NCI-H1105 treated with DMSO at 0.1 percent for 48 hours (cell line): ENCODE data around the gene ROR2.
"Not testable (repeated sequence)": the region's sequence is repeated elsewhere in the genome, so short reads cannot be mapped to it uniquely, and the experiment has no call there.

Experiments used
- DNase-seq: peaks from one replicate; lab custom pipeline; 2025; lab: John Stamatoyannopoulos, UW

Gene ROR2

GRCh38 chr9:91677822-91678436, 272.1 kb downstream of the ROR2 start:
- DNase-seq = no peak

DNA sequence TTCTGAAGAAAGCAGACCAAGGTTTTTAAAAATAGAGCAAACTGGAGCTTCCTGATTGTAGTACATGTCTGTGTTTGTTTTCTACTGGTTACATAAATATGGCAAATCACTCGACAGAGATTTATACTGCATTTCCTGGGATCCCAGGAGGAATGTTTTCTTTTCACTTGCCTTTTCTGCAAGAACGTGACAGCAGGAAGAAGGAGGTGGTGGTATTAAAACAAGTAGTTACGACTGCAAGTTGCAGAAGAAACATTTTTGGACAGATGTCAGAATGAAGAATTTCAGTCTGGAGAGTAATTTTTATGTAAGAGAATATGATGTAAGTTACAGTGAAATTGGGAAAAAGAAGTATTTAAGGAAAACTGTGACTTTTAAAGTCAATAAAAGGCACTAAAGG, 272.7 kb downstream of the ROR2 start:
- DNase-seq = no peak

DNA sequence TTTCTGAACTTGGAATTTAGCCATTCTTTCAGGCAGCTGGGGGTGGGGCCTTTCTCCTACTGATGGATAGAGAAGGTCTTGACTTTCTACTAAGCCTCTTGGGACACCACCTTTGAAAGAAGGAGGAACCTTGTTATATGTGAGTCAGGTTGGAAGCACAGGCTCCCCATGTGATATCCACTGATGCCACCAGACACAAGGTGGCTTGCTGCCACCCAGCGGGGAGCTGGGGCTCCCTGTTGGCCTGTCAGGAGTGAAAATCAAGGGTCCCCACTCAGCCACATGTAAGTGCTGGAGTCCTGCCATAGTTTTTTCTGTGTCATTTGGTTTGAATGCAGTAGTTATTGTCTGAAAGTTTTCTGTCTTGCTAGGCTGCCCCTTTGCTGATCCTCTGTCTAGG, 274.0 kb downstream of the ROR2 start:
- DNase-seq = no peak

DNA sequence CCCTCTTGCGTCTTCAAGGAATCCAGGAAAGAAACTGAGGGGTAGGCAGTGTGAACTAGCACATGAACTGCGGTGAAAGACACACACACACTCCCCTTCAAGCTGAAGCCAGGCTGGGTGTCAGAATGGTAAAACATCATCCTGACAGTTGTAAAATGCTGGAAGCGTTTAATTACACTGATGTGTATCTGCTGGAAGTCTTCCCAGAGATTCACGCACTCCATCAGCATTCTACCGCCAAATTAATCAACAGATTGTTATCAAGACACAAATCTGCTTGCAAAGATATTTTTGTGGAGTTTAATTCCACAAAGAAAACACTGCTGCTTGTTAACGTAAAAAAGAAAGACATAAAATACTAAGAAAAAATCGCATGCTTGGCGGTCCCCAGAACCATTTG, 285.4 kb downstream of the ROR2 start:
- peak; percentile 11 for DNase-seq

- no peak for DNase-seq
Observed at GRCh38 chr9:91663858-91664257, 286.2 kb downstream of the ROR2 start.

DNA sequence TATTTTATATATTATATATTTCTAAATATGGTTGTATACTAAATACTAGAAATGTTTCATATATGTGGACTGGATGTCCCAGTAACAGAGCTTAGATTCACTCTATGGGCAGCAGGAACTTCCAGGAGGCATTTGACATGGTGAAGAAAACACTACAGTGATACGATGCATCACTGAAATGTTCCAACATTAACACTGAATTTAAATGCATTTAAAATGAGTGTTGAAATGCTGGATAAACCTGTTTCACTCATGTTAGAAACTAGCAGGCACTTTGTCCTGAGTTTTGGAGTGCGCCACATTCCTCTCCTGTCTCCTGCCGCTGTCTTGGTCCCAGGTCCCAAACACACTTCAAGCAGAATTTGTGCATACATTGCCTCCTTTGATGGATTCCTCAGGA, 288.6 kb downstream of the ROR2 start:
- DNase-seq = no peak

GRCh38 chr9:91660521-91660920, 289.5 kb downstream of the ROR2 start:
- DNase-seq = no peak

DNA sequence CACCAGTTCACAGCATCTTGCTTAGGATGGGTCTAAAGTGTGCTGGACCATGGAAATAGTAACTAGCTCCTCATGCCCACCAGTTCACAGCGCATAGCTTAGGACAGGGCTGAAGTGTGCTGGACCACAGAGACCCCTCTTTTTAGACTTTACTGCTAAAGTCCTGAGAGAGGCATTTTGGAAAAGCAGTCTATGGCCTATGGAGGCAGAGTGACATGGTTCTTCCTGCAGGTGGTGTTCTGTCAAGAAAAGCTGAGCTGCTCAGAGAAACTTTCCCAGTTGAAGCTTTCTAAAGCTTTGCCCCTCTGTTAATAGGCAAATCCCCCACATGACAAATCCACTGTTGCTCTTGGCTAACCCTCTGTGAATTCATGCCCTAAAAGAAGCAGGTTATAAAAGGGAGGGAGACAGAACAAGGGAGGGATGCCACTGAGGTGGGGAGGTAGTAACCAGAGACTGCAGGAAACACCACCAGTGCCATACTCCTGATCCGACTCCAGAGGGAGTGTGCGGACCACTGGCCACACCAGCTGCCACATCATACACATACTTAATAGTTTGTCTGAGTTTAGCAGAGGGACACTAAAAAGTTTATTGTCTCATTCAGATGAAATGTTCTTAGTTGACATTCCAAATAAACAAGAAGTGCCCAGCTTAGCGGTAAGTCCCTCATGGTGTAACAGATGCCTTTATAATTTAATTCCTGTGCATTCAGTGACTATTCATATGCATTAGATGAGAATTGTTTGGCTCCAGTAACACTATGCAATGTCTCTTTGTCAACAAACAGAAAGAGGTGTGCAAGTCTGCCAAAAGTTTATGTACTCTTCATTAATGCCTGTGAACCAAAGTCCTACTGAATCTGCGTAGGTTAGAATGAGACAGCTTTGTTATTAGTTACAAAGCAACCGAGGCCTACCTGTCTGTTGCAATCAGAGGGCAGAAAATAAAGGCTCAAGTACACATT, 290.2 kb downstream of the ROR2 start:
- DNase-seq = peak; percentile 15

DNA sequence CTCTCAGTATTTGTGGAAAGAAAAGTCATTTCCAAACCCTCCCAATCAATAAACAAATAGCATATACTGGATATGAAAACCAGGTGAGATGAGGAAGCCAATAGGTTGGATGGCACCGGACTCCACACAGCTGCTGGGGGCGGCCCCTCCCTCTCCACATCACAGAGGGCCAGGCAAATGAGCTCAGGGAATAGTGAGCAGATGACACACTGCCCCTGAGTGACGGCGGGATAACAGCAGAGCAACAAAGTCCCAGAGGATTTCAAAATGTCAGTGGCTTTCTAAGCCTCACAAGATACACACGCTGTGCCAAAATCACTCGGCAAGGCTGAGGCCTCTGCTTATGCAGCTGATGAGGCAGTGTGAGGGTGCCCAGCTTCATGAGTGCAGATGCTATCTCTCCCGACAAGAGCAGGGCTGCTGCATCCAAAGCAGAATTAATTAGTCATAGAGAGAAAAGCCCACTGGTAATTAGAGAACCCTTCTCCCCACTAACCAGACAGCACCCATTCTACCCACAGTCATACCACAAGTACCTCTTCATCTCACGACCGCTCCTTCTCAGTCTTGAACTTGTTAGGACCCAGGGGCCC, 291.4 kb downstream of the ROR2 start:
- DNase-seq = no peak

GRCh38 chr9:91657501-91657900, 292.5 kb downstream of the ROR2 start:
- no peak for DNase-seq

DNA sequence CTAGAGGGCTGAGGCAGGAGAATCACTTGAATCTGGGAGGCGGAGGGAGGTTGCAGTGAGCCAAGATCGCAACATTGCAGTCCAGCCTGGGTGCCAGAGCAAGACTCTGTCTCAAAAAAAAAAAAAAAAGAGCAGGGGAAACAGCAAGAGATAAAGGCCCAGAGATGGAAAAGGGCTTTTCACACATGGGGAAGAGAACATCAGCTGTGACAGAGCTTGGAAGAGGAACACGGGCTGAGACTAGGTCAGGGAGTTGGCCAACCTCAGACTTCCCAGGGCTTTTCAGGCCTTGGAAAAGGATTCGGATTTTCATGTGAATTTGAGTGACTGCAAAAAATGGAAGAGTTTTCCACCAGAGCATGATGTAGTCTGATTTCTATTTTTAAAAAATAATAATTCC, 294.4 kb downstream of the ROR2 start:
- DNase-seq = no peak

DNA sequence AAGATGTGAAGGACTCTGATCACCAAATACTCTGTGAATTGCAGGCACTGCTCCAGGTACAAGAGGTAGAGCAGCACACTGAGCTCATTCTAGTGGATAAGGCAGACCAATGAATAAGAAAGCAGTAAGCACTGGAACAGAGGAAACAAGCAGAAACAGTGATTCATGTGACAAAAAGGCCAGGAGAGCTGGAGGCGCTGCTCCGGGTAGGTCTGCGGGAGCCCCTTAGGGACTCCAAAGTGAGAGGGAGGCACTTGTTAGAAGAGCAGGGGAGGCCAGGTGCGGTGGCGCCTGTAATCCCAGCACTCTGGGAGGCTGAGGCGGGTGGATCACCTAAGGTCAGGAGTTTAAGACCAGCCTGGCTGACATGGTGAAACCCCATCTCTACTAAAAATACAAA, 294.8 kb downstream of the ROR2 start:
- no peak for DNase-seq

DNA sequence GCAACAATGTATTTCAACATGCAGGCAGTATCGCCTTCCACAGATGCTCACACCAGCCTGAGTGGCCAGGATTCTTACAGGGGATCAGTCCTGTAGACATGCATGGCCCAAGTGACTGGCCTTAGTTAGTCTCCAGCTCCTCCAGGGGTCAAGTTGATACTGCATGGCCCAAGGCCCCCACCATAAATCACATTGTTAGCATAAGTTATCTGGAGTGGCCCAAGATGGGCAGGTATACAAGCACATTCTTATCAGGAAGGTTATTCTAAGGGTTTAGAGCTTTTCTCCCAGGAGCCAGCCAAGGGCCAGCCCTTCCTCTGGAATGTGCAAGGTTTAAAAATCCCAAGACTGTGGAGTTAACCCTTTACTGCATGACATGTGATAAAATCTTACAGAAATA, 295.5 kb downstream of the ROR2 start:
- DNase-seq = no peak

DNA sequence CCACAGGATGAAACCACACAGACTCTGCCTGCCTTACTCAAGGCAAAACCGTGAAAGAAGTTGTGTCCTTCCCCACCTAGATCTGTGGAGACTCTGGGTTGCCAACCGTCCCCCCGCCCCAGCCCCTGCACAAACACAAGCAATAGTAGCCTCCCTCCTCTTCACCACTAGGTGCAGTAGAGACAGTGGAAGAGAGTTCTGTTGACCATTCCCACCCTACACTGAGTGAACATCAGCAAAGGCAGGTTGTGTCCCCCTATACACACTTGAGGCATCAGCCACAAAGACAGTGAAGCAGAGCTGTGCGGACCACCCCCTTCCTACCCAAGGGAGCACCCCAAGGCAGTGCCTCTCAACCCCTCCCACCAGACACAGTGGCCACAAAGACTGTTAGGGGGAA, 302.7 kb downstream of the ROR2 start:
- no peak for DNase-seq

GRCh38 chr9:91646702-91647101, 303.3 kb downstream of the ROR2 start:
- no peak for DNase-seq

- DNase-seq = no peak
Observed at GRCh38 chr9:91644433-91644832, 305.6 kb downstream of the ROR2 start.

GRCh38 chr9:91643481-91644077, 306.4 kb downstream of the ROR2 start:
- DNase-seq = no peak

GRCh38 chr9:91642771-91643170, 307.3 kb downstream of the ROR2 start:
- no peak for DNase-seq

DNA sequence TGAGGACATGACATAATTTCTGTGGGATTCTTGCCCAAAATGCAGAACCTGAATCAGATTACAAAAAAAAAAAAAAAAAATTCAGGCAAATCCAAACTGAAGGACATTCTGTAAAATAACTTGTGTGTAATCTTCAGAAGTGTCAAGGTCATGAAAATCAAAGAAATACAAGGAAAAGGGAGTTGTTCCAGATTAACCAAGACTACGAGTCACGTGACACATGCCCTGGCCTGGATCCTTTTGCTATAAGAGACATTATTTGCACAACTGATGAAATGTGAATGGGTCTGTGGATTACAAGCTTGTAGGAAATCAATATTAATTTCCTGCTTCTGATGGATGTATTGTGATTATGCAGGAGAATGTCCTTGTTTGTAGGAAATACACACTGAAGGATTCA, 309.6 kb downstream of the ROR2 start:
- no peak for DNase-seq

GRCh38 chr9:91639054-91639453, 311.0 kb downstream of the ROR2 start:
- no peak for DNase-seq

DNA sequence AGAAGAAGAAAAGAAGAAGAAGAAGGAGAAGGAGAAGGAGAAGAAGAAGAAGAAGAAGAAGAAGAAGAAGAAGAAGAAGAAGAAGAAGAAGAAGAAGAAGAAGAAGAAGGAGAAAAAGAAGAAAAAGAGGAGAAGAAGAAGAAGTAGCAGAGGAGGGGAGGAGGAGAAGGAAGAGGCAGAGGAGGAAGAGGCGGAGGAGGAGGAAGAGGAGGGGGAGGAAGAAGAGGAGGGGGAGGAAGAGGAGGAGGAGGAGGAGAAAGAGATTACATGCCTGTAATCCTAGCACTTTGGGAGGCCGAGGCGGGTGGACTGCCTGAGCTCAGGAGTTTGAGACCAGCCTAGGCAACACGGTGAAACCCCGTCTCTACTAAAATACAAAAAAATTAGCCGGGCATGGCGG, 315.2 kb downstream of the ROR2 start:
- not testable (repeated sequence) for DNase-seq

DNA sequence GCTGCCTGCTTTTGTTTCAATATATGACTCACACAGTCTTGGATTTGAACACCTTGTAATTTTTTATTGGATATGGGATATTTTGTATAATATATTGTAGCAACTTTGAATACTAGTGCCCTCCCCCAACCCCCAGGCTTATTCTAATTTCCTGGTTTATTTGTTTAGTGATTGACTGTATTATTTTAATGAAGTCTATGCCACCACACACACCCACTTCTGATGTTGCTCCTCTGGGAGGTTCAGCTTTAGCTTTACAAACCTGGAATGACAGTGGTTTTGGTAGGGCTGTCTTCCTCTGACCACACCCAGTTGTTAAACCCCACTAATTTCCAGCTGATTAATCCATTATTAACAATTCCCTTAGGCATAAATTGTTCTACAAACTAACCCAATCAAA, 320.3 kb downstream of the ROR2 start:
- no peak for DNase-seq

DNA sequence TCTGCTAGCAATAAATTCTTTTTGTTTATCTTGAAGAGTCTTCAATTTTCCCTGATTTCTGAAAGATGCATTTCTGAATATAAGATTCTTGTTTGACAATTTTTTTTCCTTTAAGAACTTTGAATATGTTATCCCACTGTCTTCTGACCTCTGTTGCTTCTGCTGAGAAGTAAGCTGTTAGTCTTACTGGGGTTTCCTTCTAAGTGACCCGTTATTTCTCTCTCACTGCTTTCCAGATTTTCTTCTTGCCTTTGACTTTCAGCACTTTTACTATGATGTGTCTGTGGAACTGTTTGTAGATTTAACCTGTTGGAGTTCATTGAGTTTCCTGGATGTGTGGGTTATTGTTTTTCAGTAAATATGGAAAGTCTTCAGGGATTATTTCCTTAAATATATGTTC, 321.1 kb downstream of the ROR2 start:
- DNase-seq = no peak
